Measurements from ENCODE around the gene TBC1D22A. TPM values are rescaled to one million over a fixed set of nuclear protein-coding genes. Genes with fewer than 3 reads are reported as not detected.

The TBC1D22A gene
- total and polyA plus RNA-seq, 2 experiments from 2014 or later: 9.6 to 13.3 TPM

GRCh38 chr22:47105085-47105484, 342.6 kb downstream of the TBC1D22A start (continued):
- TF ChIP-seq REST (IDR thresholded peaks at IDR 0.05; ENCODE audit: unreplicated experiment) (no peak), STAT1 (IDR thresholded peaks at IDR 0.05; ENCODE audit: unreplicated experiment) (no peak), JUNB (IDR thresholded peaks at IDR 0.05; ENCODE audit: unreplicated experiment) (no peak), NANOG (IDR thresholded peaks at IDR 0.05; ENCODE audit: borderline replicate concordance) (no peak)

- H3K27ac Mint-ChIP-seq: no peak overlapping the region
- no peak overlapping the region for H3K4me2 ChIP-seq
- H3K79me2 ChIP-seq (replicated peaks; ENCODE audit: insufficient read depth): no peaks in the 10 kb centered on the region
- H3K4me3 ChIP-seq: no peak overlapping the region
- ATAC-seq: no peak
- no peak overlapping the region for H3K27ac ChIP-seq (ENCODE audit: low read depth)
- peaks cover 6% of the 10 kb centered on the region for H3K4me1 ChIP-seq (ENCODE audit: insufficient read depth)
- H3F3A ChIP-seq (replicated peaks; ENCODE audit: low read depth): no peaks in the 10 kb centered on the region
- peaks cover 10% of the 10 kb centered on the region for H3K27me3 Mint-ChIP-seq (ENCODE audit: insufficient read depth, low read depth, poor library complexity)
- no peak for TF ChIP-seq CTCF (conservative IDR thresholded peaks at IDR 0.05; ENCODE audit: low read depth in 2 of 2)
- TF ChIP-seq REST (IDR thresholded peaks at IDR 0.05; ENCODE audit: unreplicated experiment): no peak
- TF ChIP-seq POLR2AphosphoS5 (IDR thresholded peaks at IDR 0.05; ENCODE audit: low read depth): no peak
- no peak for TF ChIP-seq NANOG (IDR thresholded peaks at IDR 0.05; ENCODE audit: borderline replicate concordance)
- no peak overlapping the region for H2AFZ ChIP-seq
- H3K4me1 Mint-ChIP-seq: peaks cover 19% of the 10 kb centered on the region
- DNase-seq (ENCODE audit: low spot score): no peak
- H3K36me3 ChIP-seq (ENCODE audit: insufficient read depth): no peaks in the 10 kb centered on the region
- H3K9me2 ChIP-seq (ENCODE audit: insufficient read depth): 0 out of 2 replicates have a peak, but pooled peaks cover 3% of the 10 kb centered on the region
- H3K36me3 Mint-ChIP-seq (ENCODE audit: low read depth): no peaks in the 10 kb centered on the region; the same call in 2 of the 3 replicates
- no peaks in the 10 kb centered on the region for H4K20me1 ChIP-seq (replicated peaks; ENCODE audit: insufficient read depth)
- no peaks in the 10 kb centered on the region for H3K9me3 Mint-ChIP-seq
- no peaks in the 10 kb centered on the region for H3K27me3 ChIP-seq (ENCODE audit: insufficient read depth)
- H3K4me3 Mint-ChIP-seq: no peak overlapping the region
Measured at GRCh38 chr22:47106806-47107205, 344.4 kb downstream of the TBC1D22A start.
